HepG2 (cell line): ENCODE measurements around the gene SPRYD3. TPM values are rescaled to one million over a fixed set of nuclear protein-coding genes. Genes with fewer than 3 reads are reported as not detected.
A peak's percentile ranks its signal among the peaks of the same experiment; 100 is the strongest.

Experiments
- ISL2 ChIP-seq: sonication (generic); formaldehyde crosslinking; IDR thresholded peaks from 2 replicates; pipeline ENCODE4 v1.5.0; 2020; ENCODE audit warnings: missing genetic modification reagents
- MAFF ChIP-seq: IDR thresholded peaks from 2 replicates; pipeline ENCODE4 v1.6.1; 2011; ENCODE audit warnings: low read depth, low read length, improper control_type of control experiment
- MTF2 ChIP-seq: sonication (generic); formaldehyde crosslinking; IDR thresholded peaks from 2 replicates; pipeline ENCODE4 v1.5.0; 2020; ENCODE audit warnings: missing genetic modification reagents, borderline replicate concordance
- RNF2 ChIP-seq: fragments of 450-650 bp; conservative IDR thresholded peaks from 2 replicates; pipeline ENCODE4 v1.6.1; 2016; ENCODE audit warnings: low read depth
- RXRA ChIP-seq: sonication (generic); formaldehyde crosslinking; IDR thresholded peaks from 2 replicates; pipeline ENCODE4 v1.5.1; 2020; ENCODE audit warnings: missing genetic modification reagents
- SAFB2 ChIP-seq: sonication (generic); formaldehyde crosslinking; IDR thresholded peaks from 2 replicates; pipeline ENCODE4 v1.5.1; 2020; ENCODE audit warnings: missing genetic modification reagents, low read depth, mild to moderate bottlenecking, borderline replicate concordance
- SRSF1 ChIP-seq: fragments of 200-400 bp; formaldehyde crosslinking; optimal IDR thresholded peaks from 2 replicates; pipeline ENCODE3; 2017; ENCODE audit warnings: mild to moderate bottlenecking, low read depth, low read length, moderate library complexity
- TARDBP ChIP-seq: sonication (generic); formaldehyde crosslinking; IDR thresholded peaks from 2 replicates; pipeline ENCODE4 v1.8.0; 2022; ENCODE audit warnings: mild to moderate bottlenecking, missing genetic modification reagents
- ZMYM3 ChIP-seq: sonication (generic); formaldehyde crosslinking; IDR thresholded peaks from 2 replicates; pipeline ENCODE4 v1.5.1; 2020; ENCODE audit warnings: mild to moderate bottlenecking, missing genetic modification reagents
- ZNF296 ChIP-seq: sonication (generic); formaldehyde crosslinking; conservative IDR thresholded peaks from 2 replicates; pipeline ENCODE4 v1.5.0; 2020; ENCODE audit warnings: mild to moderate bottlenecking, missing genetic modification reagents
- ZNF569 ChIP-seq: sonication (generic); formaldehyde crosslinking; IDR thresholded peaks from 2 replicates; pipeline ENCODE4 v1.5.0; 2020; ENCODE audit warnings: mild to moderate bottlenecking, missing genetic modification reagents, moderate library complexity, borderline replicate concordance
- ZNF766 ChIP-seq: sonication (generic); formaldehyde crosslinking; IDR thresholded peaks from 2 replicates; pipeline ENCODE4 v1.5.0; 2020; ENCODE audit warnings: missing genetic modification reagents, borderline replicate concordance
- polyA plus RNA-seq, 8 experiments: library from polyadenylated mRNA; depleted of rRNA in 3 of 8; stranded (reverse) in 7 of 8; unstranded in 1 of 8; fragments of >200 nt; fragmentation: Illumina TruSeq in 4 of 8; extraction: Trizol in 4 of 8; gene quantifications; 2 replicates each; pipeline versions ENCODE4 v1.2.1 to v1.2.3, GENCODE V29; 2011 to 2016; ENCODE audit warnings: low read depth in 4 of 8, missing spikeins in 1 of 8, mixed read lengths in 1 of 8; ENCODE audit not compliant: insufficient read depth in 1 of 8
- total RNA-seq, 5 experiments: library from RNA; depleted of rRNA; stranded (reverse); fragments of >200 nt; fragmentation: Illumina TruSeq; extraction: Trizol; gene quantifications; 2 replicates each; pipeline ENCODE4 v1.2.3, GENCODE V29; 2016; ENCODE audit warnings: low read depth in 1 of 5
- TF ChIP-seq, protein P1 (sequence below): sonication (generic); formaldehyde crosslinking; IDR thresholded peaks from 2 replicates; pipeline ENCODE4 v1.4.0; 2020; ENCODE audit warnings: missing genetic modification reagents
- TF ChIP-seq, protein P2 (sequence below): sonication (generic); formaldehyde crosslinking; IDR thresholded peaks from 2 replicates; pipeline ENCODE4 v1.5.0; 2020; ENCODE audit warnings: missing genetic modification reagents
- TF ChIP-seq, protein P3 (sequence below): sonication (generic); formaldehyde crosslinking; IDR thresholded peaks from 2 replicates; pipeline ENCODE4 v1.8.0; 2022; ENCODE audit warnings: mild to moderate bottlenecking, missing genetic modification reagents, moderate library complexity
- TF ChIP-seq, protein P4 (sequence below): IDR thresholded peaks from 2 replicates; pipeline ENCODE4 v1.6.1; 2016; ENCODE audit warnings: missing compliant biosample characterization, missing genetic modification reagents, borderline replicate concordance

The SPRYD3 gene
- total and polyA plus RNA-seq, 2 of the 13 experiments (the other 11 are each of a cell fraction or from before 2014, with no cell fraction given) = 9.0 to 9.2 TPM

DNA sequence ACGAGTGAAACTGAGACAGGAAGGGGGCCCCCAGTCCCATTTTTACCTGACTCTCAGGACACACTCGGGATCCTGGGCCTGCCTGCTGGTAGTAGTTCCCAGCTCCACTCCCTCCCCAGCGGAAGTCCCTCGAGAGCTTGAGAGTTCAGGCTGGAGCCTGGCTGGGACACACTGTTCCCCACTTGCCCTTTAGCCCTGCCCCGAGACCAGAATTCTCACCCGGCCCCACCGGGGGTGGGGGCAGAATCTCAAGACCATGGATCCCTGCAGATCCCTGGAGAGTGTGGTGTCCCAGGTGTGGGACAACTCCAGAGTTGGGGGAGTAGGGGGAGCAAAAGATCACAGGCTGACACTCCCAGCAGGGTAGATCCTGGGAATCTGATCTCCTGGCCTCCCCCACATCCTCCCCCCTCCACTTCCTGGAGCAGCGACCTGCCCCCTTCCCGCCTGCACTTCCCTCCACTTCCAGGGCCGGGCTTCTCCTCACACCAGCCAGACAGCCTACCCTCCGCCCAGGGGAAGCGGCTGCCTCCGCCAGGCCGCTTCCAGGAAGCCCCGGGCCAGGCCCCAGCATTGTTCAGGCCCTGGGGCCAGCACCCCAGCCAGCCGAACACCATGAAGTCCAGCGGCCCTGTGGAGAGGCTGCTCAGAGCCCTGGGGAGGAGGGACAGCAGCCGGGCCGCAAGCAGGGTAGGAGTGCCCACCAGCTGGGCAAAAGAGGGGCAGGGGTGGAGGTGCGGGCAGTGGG is 29.4 kb downstream of the SPRYD3 start, which contains the start of gene TNS2 (continued):
- 0 out of 2 replicates have a peak, but pooled peaks have one; percentile 10 for TF ChIP-seq ISL2 (CRISPR knock-in tag)
- 0 out of 2 replicates have a peak, but pooled peaks have one; percentile 11 for TF ChIP-seq ZMYM3
- TF ChIP-seq SRSF1 = peak; percentile 23
- TF ChIP-seq RXRA (CRISPR knock-in tag) = peak; percentile 24; the same call in 1 of the 2 replicates
- TF ChIP-seq SAFB2 (CRISPR knock-in tag) = no peak
- TF ChIP-seq, protein P1, sequence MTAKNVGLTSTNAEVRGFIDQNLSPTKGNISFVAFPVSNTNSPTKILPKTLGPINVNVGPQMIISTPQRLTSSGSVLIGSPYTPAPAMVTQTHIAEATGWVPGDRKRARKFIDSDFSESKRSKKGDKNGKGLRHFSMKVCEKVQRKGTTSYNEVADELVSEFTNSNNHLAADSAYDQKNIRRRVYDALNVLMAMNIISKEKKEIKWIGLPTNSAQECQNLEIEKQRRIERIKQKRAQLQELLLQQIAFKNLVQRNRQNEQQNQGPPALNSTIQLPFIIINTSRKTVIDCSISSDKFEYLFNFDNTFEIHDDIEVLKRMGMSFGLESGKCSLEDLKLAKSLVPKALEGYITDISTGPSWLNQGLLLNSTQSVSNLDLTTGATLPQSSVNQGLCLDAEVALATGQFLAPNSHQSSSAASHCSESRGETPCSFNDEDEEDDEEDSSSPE (CRISPR knock-in tag) = no peak; the same call in 1 of the 2 replicates
- TF ChIP-seq, protein P2, sequence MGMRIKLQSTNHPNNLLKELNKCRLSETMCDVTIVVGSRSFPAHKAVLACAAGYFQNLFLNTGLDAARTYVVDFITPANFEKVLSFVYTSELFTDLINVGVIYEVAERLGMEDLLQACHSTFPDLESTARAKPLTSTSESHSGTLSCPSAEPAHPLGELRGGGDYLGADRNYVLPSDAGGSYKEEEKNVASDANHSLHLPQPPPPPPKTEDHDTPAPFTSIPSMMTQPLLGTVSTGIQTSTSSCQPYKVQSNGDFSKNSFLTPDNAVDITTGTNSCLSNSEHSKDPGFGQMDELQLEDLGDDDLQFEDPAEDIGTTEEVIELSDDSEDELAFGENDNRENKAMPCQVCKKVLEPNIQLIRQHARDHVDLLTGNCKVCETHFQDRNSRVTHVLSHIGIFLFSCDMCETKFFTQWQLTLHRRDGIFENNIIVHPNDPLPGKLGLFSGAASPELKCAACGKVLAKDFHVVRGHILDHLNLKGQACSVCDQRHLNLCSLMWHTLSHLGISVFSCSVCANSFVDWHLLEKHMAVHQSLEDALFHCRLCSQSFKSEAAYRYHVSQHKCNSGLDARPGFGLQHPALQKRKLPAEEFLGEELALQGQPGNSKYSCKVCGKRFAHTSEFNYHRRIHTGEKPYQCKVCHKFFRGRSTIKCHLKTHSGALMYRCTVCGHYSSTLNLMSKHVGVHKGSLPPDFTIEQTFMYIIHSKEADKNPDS = no peak
- no peak for TF ChIP-seq ZNF766 (CRISPR knock-in tag)
- TF ChIP-seq, protein P3, sequence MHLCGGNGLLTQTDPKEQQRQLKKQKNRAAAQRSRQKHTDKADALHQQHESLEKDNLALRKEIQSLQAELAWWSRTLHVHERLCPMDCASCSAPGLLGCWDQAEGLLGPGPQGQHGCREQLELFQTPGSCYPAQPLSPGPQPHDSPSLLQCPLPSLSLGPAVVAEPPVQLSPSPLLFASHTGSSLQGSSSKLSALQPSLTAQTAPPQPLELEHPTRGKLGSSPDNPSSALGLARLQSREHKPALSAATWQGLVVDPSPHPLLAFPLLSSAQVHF (CRISPR knock-in tag) = no peak
- TF ChIP-seq MAFF = no peak
- peak; percentile 33; the same call in 1 of the 2 replicates for TF ChIP-seq TARDBP (CRISPR knock-in tag)
- TF ChIP-seq ZNF296 = no peak
- TF ChIP-seq ZNF569 (CRISPR knock-in tag) = no peak
- no peak for TF ChIP-seq RNF2
- TF ChIP-seq, protein P4, sequence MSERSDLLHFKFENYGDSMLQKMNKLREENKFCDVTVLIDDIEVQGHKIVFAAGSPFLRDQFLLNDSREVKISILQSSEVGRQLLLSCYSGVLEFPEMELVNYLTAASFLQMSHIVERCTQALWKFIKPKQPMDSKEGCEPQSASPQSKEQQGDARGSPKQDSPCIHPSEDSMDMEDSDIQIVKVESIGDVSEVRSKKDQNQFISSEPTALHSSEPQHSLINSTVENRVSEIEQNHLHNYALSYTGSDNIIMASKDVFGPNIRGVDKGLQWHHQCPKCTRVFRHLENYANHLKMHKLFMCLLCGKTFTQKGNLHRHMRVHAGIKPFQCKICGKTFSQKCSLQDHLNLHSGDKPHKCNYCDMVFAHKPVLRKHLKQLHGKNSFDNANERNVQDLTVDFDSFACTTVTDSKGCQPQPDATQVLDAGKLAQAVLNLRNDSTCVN (CRISPR knock-in tag) = no peak
- TF ChIP-seq MTF2 (CRISPR knock-in tag) = no peak
